Measurements from ENCODE around the gene EDIL3.

DNA sequence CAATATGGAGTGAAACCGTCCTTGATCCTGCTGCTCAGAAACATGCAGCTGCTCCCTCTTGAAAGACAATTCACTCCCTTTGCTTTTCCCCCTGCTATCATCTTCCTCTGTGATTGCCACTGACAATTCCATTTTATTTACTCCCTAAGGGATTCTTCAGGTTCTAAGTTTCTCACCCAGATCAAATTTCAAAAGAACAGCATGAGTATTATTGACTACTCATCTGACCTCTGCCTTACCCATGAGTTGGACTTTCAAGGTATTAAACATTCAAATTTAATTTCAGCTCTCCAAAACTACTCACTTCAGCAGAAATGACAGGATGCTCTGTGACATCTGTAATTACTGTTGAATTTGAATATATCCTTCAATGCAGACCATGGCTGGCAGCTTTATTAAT is 427.5 kb downstream of the EDIL3 start:
- TF ChIP-seq CTCF (IDR thresholded peaks at IDR 0.05) (no peak), POLR2A (IDR thresholded peaks at IDR 0.05) (no peak)
